ACC112 (cell line): ENCODE results near the gene SEL1L3.
A peak's percentile ranks its signal among the peaks of the same experiment; 100 is the strongest.
"Not testable (repeated sequence)": the region's sequence is repeated elsewhere in the genome, so short reads cannot be mapped to it uniquely, and the experiment has no call there.

ENCODE experiments used
- H2AFZ ChIP-seq: fragments of 200-600 bp; sonication (generic); one replicate; pipeline ENCODE4 v1.6.0; 2017; ENCODE audit warnings: antibody characterized with exemption, low read length; ENCODE audit not compliant: unreplicated experiment
- H3K27ac ChIP-seq: fragments of 200-600 bp; sonication (generic); 2 replicates; pipeline ENCODE4 v1.5.1; 2014; ENCODE audit warnings: low read depth, mild to moderate bottlenecking, antibody characterized with exemption, low read length, moderate library complexity
- H3K27me3 ChIP-seq: fragments of 200-600 bp; sonication (generic); 2 replicates; pipeline ENCODE4 v1.6.1; 2014; ENCODE audit warnings: mild to moderate bottlenecking, antibody characterized with exemption, low read length, moderate library complexity, mixed read lengths; ENCODE audit not compliant: insufficient read depth
- H3K36me3 ChIP-seq: fragments of 200-600 bp; sonication (generic); 2 replicates; pipeline ENCODE4 v1.6.1; 2016; ENCODE audit warnings: mild to moderate bottlenecking, antibody characterized with exemption, low read length, moderate library complexity, mixed read lengths; ENCODE audit not compliant: insufficient read depth
- H3K4me1 ChIP-seq: fragments of 200-600 bp; sonication (generic); one replicate; pipeline ENCODE4 v1.6.1; 2016; ENCODE audit warnings: low read length, mixed read lengths; ENCODE audit not compliant: insufficient read depth, unreplicated experiment, control insufficient read depth
- H3K4me3 ChIP-seq: fragments of 200-600 bp; sonication (generic); 2 replicates; pipeline ENCODE4 v1.5.1; 2014; ENCODE audit warnings: mild to moderate bottlenecking, low read depth, low read length
- H3K79me2 ChIP-seq: fragments of 200-600 bp; sonication (generic); one replicate; pipeline ENCODE4 v1.6.0; 2016; ENCODE audit warnings: low read length; ENCODE audit not compliant: control insufficient read depth, unreplicated experiment, insufficient read depth

The SEL1L3 gene

DNA sequence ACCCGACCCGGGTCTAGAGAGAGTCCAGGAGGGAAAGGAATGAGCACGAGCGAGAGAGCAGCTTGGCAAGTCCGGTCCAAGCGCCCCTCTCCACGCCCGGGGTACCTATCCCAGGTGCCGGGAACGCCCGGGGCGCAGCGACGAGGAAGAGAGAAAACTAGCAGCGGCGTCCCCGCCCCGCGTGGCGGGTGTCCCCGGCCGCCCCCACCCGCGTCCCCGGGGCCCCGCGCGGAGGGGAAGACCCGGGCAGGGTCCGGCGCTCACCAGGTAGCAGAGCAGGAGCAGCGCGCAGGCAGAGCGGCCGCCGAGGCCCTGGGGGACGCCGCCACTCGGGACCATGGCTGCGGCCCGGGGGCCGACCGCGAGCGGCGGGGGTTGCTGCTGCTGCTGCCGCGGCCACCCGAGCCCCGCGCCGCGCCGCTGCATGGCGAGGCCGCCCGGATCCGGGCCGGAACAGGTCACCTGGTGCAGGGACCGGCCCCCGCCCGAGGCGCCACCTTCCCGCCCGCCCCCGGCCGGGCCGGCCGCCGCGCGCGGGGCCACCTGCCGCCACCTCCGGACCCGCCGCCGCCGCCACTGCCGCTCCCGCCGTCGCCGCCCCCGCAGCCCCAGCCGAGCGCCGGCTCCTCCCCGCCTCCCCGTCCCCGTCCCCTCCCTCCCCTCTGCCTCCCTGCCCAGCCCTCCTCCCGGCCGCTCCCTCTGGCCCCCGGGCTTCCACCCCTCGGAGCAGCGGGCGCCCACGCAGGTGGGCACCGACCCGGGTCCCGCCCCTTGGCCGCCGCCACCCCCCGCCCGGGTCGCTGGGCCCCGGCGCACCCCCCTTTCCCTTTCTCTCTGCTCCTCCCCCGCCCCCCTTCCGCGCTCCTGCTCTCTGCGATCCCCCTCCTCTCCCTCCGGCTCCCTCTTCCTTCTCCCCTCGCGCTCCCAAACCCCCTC is at the start of gene SEL1L3:
Gene SEL1L3, minus strand, starts transcription at position 578 of the 936 bp plus-strand sequence. Its CDS starts 152 bp downstream, at position 426.
- H3K27me3 ChIP-seq, result no peaks in the 10 kb centered on the region
- no peaks in the 10 kb centered on the region for H3K36me3 ChIP-seq
- peak within 1 kb of the TSS; percentile 63 for H3K27ac ChIP-seq
- peak within 1 kb of the TSS; percentile 42 for H2AFZ ChIP-seq
- peak within 1 kb of the TSS; percentile 79 for H3K4me3 ChIP-seq
- H3K79me2 ChIP-seq, result peaks cover 11% of the 10 kb centered on the region
- H3K4me1 ChIP-seq, result peaks cover 28% of the 10 kb centered on the region

DNA sequence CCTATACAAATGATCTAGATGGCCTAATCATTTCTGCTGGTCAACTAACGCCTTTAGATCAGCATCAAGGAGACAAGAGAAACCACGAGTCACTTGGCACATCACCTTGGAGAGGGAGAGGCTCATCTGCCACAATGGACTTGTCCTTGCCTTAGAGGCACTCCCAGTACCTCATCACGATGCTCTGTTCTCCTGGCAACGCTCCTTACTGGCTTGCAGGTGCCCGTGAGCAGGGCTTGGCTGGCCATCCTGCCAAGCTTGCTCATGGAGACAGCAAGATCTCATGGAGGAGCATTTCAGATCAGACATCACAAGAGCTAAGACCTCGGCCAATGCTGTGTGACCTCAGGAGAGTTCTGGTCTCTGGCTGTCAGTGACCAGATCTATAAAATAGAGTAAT is 48.6 kb upstream of the SEL1L3 start:
- Histone ChIP-seq H3K79me2 (peaks cover 3% of the 10 kb centered on the region), H3K27ac (no peak overlapping the region), H3K4me1 (peaks cover 18% of the 10 kb centered on the region), H3K4me3 (no peak overlapping the region), H3K27me3 (no peaks in the 10 kb centered on the region), H2AFZ (no peak overlapping the region), H3K36me3 (no peaks in the 10 kb centered on the region)

DNA sequence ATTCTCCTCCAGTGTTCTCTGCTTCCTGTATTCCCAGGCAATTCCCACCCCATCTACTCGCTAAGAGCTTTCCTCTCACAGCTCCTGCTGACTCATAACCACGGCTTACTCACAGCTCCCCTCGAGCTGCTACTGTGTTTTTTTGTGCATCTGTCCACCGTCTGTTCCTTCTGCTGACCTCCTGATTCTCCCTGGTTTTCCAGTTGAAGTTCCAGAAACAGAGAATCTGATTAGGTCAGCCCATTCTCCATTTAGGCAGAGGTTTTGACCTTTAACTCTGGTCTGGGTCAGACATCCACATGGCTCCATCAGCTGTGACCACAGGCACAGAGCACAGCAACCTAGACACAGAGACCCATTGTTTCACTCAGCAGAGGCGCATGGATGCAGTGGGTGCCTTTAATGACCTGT is 45.7 kb upstream of the SEL1L3 start:
- Histone ChIP-seq H3K4me1 (peaks cover 18% of the 10 kb centered on the region), H3K36me3 (no peaks in the 10 kb centered on the region), H3K79me2 (no peaks in the 10 kb centered on the region), H3K27ac (peak overlapping the region; percentile 12; the same call in 1 of the 2 replicates), H3K27me3 (no peaks in the 10 kb centered on the region), H3K4me3 (no peak overlapping the region), H2AFZ (no peak overlapping the region)

DNA sequence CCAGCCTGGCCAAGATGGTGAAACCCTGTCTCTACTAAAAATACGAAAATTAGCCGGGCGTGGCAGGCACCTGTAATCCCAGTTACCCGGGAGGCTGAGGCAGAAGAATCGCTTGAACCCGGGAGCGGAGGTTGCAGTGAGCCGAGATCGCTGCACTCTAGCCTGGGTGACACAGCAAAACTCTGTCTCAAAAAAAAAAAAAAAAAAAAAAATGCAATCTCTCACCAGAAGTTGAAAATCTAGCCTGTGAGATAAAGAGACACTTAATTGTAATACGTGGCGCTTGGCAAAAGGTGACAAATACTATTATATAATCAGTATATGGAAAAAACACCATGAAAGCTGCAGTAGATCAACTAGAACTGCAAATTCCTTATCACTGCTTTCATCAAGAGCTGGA is 43.3 kb upstream of the SEL1L3 start:
- H3K4me1 ChIP-seq, result peaks cover 13% of the 10 kb centered on the region
- H3K79me2 ChIP-seq, H3K36me3 ChIP-seq, H3K27me3 ChIP-seq, H3K4me3 ChIP-seq, H3K27ac ChIP-seq, H2AFZ ChIP-seq: not testable (repeated sequence)

DNA sequence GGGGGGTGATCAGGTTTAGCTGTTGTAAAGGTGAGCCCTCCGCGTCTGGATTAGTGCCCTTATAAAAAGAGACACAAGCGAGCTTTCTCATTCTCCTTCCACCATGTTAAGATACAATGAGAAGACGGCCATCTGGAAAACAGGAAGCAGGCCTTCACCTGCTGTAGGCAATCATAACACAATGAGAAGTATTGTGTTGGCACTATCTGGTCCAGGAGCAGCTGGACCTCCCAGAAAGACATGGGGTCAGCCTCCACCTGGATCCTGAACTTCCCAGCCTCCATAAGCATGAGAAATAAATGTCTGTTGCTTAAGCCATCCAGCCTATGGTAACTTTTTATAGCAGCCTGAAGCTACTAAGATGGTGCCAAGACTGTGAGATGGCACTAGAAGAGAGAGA is 42.6 kb upstream of the SEL1L3 start:
- Histone ChIP-seq H3K4me1 (peaks cover 19% of the 10 kb centered on the region), H3K79me2 (no peaks in the 10 kb centered on the region), H2AFZ (no peak overlapping the region), H3K36me3 (no peaks in the 10 kb centered on the region), H3K27me3 (no peaks in the 10 kb centered on the region), H3K27ac (no peak overlapping the region), H3K4me3 (no peak overlapping the region)

DNA sequence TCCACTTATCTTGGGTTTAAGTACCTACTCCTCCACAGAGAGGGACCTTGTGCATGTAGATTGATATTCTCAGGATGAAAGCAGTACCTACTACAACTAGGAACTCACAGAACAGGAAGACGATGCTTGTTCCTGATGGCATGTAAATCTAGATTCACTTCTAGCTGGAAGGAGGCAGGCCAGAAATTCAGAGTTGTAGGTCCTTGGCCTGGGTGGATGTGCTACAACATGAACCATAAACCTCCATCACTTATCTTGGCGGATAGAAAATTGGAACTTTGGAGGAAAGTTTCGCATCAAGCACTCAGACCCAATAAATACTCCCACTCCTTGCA is 41.9 kb upstream of the SEL1L3 start:
- peaks cover 19% of the 10 kb centered on the region for H3K4me1 ChIP-seq
- H3K27me3 ChIP-seq, result no peaks in the 10 kb centered on the region
- H3K4me3 ChIP-seq, result no peak overlapping the region
- no peaks in the 10 kb centered on the region for H3K36me3 ChIP-seq
- H2AFZ ChIP-seq, result no peak overlapping the region
- H3K27ac ChIP-seq, result no peak overlapping the region
- no peaks in the 10 kb centered on the region for H3K79me2 ChIP-seq

DNA sequence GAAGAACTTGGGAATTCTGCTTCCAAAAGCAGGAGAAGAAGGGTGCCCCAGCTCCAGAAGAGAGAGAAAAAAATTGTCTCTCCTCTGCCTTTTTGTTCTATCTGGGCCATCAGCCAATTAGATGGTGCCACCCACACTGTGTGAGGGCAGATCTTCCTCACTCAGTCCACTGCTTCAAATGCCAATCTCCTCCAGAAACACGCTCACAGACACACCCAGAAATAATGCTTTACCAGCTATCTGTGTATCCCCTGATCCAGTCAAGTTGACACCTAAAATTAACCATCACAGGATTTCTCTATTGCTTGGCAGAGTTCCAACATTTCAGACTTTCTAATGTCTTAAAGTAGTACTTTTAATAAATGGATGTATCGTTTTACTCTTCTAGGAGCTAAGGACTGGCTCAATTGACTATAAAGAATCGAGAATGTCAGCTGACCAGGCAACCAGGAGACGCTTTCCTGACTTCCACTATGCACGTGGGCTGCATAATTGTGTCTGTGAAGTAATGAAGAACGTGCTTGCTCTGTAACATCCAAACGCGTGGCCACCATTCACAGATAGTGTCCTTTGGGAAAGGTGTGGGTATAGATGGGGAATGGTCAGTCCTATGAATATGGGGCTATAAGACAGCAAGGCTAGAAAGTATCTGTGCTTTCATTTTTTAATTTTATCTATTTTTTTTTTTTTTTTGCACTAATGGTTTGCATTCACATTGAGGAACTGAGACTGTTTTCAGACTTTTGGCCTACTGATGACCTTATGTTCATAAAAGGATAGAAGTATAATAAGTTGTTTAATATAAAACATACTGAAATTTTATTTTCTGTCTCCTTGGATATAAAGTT is 41.3 kb upstream of the SEL1L3 start:
- Histone ChIP-seq H3K4me3 (no peak overlapping the region), H2AFZ (no peak overlapping the region), H3K27me3 (no peaks in the 10 kb centered on the region), H3K79me2 (no peaks in the 10 kb centered on the region), H3K4me1 (peaks cover 19% of the 10 kb centered on the region), H3K36me3 (no peaks in the 10 kb centered on the region), H3K27ac (no peak overlapping the region)

DNA sequence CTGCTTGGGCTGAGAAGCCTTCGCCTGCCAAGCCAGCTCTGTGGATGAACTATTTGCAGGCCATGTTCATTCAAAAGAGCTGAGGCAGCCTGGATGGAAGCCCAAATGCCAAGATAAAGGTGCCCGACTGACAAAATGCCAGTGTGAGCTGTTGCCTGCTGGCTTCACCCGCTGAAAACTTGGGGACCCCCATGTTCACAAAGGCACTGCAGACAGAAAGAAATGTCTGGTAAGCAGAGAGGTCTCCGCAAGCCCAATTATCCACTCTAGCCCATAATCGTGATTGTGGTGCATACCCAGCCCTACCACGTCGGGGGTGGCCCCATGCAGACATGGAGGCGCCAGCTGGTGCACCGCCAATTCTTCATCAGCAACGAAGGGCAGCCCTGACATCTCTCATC is 38.2 kb upstream of the SEL1L3 start:
- no peak overlapping the region for H3K27ac ChIP-seq
- H3K36me3 ChIP-seq, result no peaks in the 10 kb centered on the region
- peaks cover 15% of the 10 kb centered on the region for H3K4me1 ChIP-seq
- H3K79me2 ChIP-seq, result no peaks in the 10 kb centered on the region
- no peaks in the 10 kb centered on the region for H3K27me3 ChIP-seq
- no peak overlapping the region for H3K4me3 ChIP-seq
- no peak overlapping the region for H2AFZ ChIP-seq

DNA sequence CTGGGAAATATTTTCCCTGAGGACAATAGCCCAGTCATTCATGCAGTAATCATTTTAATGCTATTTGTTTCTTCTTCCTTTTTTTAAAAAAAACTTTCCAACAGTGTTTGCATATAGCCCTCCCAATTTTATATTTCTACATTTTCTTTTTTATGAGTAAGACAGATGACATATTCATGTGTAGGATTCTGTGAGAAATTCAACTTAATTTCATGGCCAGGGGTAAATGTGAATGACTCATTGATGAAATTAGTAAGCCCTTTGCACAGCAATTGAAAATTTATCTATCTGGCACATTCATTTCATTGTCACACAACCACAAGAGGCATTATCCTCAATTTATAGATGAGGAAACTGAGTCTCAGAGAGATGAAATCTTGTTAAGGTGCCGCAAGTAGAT is 37.5 kb upstream of the SEL1L3 start:
- H3K4me1 ChIP-seq, result peaks cover 15% of the 10 kb centered on the region
- H3K36me3 ChIP-seq, result no peaks in the 10 kb centered on the region
- no peak overlapping the region for H3K27ac ChIP-seq
- no peaks in the 10 kb centered on the region for H3K79me2 ChIP-seq
- no peaks in the 10 kb centered on the region for H3K27me3 ChIP-seq
- H3K4me3 ChIP-seq, result no peak overlapping the region
- H2AFZ ChIP-seq, result no peak overlapping the region

DNA sequence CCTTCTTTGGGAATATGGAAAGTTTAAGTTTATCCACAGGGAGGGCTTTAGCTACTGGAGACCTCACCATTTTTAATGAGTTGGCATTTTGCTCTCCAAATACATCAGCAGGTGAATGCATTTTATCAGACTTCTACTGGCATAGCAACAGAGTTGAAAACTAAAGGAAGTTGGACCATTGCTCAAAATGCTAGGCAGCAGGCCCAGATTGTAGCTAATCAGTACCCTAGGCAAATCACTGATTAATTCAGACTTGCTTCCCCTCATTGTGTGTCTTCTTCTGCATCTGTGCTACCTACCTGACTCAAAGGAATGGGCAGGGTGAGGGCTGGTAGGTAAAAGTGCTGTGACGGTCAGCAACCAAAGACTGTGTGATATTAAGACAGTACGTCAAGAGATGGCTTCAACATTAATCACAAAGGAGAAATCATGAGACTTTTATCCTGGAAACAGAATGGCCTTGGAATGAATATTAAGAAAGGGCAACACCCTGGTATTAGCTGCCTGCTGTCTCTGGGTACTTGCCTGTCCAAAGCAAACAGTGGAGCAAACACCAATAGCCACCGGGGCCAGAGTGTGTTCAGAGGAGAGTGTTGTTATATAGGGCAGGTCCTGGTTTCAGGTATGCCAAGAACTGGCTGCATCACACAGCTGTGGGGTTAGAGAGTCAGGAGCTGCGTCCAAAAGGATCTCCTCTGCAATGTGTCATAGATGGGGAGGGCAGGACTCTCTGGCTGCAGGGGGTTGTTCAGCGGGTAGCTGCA is 34.2 kb upstream of the SEL1L3 start:
- Histone ChIP-seq H3K4me3 (no peak overlapping the region), H3K79me2 (no peaks in the 10 kb centered on the region), H3K4me1 (peaks cover 6% of the 10 kb centered on the region), H3K27ac (no peak overlapping the region), H3K27me3 (no peaks in the 10 kb centered on the region), H3K36me3 (no peaks in the 10 kb centered on the region), H2AFZ (no peak overlapping the region)
